Neural progenitor cell (in vitro differentiated cells): Measurements from ENCODE around the gene CTXND1.

ENCODE experiments used
- EZH2 ChIP-seq: fragments of 200-600 bp; sonication (generic); IDR thresholded peaks from 2 replicates; pipeline ENCODE4 v1.6.1; 2017; ENCODE audit warnings: antibody characterized with exemption, mild to moderate bottlenecking, moderate library complexity
- TF ChIP-seq, protein P1 (sequence below): fragments of 200-600 bp; sonication (generic); IDR thresholded peaks from 2 replicates; pipeline ENCODE4 v1.5.1; 2017; ENCODE audit warnings: antibody characterized with exemption, mild to moderate bottlenecking

DNA sequence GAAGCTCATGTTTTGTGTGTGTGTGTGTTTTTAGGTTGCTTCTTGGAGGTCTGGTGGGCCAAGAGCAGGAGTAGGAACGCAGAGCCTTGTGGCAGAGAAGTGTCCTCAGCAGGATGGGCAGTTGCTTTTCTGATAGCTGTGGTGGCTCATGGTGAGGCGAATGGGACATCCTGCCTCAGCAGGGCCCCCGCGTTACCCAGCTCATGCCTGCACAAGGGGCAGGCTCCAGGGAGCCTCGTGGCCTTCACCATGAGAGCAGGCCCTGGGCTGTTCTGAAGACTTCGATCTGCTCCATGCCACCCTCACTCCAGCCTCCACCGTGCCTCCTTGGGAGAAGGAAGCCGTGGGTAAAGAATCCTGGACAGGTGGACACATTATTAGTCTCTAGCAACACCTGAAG, 33.4 kb upstream of the CTXND1 start:
- no peak for TF ChIP-seq EZH2
- TF ChIP-seq, protein P1, sequence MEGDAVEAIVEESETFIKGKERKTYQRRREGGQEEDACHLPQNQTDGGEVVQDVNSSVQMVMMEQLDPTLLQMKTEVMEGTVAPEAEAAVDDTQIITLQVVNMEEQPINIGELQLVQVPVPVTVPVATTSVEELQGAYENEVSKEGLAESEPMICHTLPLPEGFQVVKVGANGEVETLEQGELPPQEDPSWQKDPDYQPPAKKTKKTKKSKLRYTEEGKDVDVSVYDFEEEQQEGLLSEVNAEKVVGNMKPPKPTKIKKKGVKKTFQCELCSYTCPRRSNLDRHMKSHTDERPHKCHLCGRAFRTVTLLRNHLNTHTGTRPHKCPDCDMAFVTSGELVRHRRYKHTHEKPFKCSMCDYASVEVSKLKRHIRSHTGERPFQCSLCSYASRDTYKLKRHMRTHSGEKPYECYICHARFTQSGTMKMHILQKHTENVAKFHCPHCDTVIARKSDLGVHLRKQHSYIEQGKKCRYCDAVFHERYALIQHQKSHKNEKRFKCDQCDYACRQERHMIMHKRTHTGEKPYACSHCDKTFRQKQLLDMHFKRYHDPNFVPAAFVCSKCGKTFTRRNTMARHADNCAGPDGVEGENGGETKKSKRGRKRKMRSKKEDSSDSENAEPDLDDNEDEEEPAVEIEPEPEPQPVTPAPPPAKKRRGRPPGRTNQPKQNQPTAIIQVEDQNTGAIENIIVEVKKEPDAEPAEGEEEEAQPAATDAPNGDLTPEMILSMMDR, result no peak
